K562 (cell line): ENCODE measurements around the gene DBNDD1. TPM values are rescaled to one million over a fixed set of nuclear protein-coding genes. Genes with fewer than 3 reads are reported as not detected.

Source experiments
- ATAC-seq: fragments of 200-7000 bp; cut with Tn5 transposase; 3 replicates; pipeline ENCODE4 v1.9.1; 2020; ENCODE audit warnings: moderate library complexity
- BruUV-seq: library from RNA; stranded (reverse); fragments of 400-500 nt; replicated peaks from 2 replicates; lab custom pipeline; 2021; lab: Mats Ljungman, UMichigan
- CTCF ChIA-PET: fragments of 300-600 bp; formaldehyde crosslinking; extraction: SDS; loops from one replicate; lab custom pipeline; 2021; ENCODE audit warnings: low intra/inter-chr PET ratio; lab: Yijun Ruan, JAX
- POLR2A ChIA-PET: fragments of 300-600, 350-650 bp; sonication (Branson Sonifier 250); formaldehyde crosslinking; extraction: SDS; loops from one replicate; lab custom pipeline; 2021; ENCODE audit warnings: antibody characterized with exemption, inconsistent platforms; lab: Yijun Ruan, JAX
- DNase-seq, 4 experiments: peaks; one replicate each; pipeline versions ENCODE4 v3.0.0 to v3.0.0-alpha.2; 2011 to 2018; ENCODE audit warnings: low spot score in 3 of 4, mixed read lengths in 3 of 4; ENCODE audit errors: extremely low read depth in 1 of 4
- FAIRE-seq: peaks from 2 replicates; lab custom pipeline; 2011; peaks lifted over from hg19 to GRCh38; lab: Jason Lieb, UNC
- H2AFZ ChIP-seq: 2 replicates; pipeline ENCODE4 v1.6.0; 2011; ENCODE audit warnings: low read depth, low read length, control low read depth, inconsistent platforms
- H3K27ac ChIP-seq: fragments of 200-600 bp; 3 replicates; pipeline ENCODE4 v1.8.0; 2011; ENCODE audit warnings: low read depth, mild to moderate bottlenecking, control low read depth, inconsistent platforms, low read length, moderate library complexity, mixed read lengths; ENCODE audit errors: extremely low read depth
- H3K27me3 ChIP-seq, 2 experiments: fragments of 300-600 bp in 1 of 2; 2 replicates in 1 of 2; 3 replicates in 1 of 2; pipeline versions ENCODE4 v1.6.0 to v1.8.0; 2011; ENCODE audit warnings: inconsistent platforms in 2 of 2, low read length in 2 of 2, mild to moderate bottlenecking in 1 of 2, mixed read lengths in 1 of 2, moderate library complexity in 1 of 2; ENCODE audit not compliant: control insufficient read depth in 2 of 2, insufficient read depth in 2 of 2
- H3K36me3 ChIP-seq: fragments of 300-600 bp; 3 replicates; pipeline ENCODE4 v1.8.0; 2011; ENCODE audit warnings: mild to moderate bottlenecking, low read length, inconsistent platforms; ENCODE audit not compliant: control insufficient read depth, insufficient read depth
- H3K4me1 ChIP-seq, 2 experiments: fragments of 200-600 bp in 1 of 2; replicated peaks in 1 of 2; 2 replicates in 1 of 2; 3 replicates in 1 of 2; pipeline versions ENCODE4 v1.5.1 to v1.8.0; 2011; ENCODE audit warnings: inconsistent platforms in 2 of 2, low read length in 2 of 2, mild to moderate bottlenecking in 1 of 2, mixed read lengths in 1 of 2, moderate library complexity in 1 of 2; ENCODE audit not compliant: control insufficient read depth in 2 of 2, insufficient read depth in 2 of 2
- H3K4me2 ChIP-seq: 2 replicates; pipeline ENCODE4 v1.6.1; 2011; ENCODE audit warnings: low read length, control low read depth, inconsistent platforms, mixed read lengths; ENCODE audit not compliant: insufficient read depth
- H3K4me3 ChIP-seq: fragments of 200-600 bp; sonication (generic), shearing (Covaris generic); 2 replicates; pipeline ENCODE4 v1.5.1; 2016; ENCODE audit warnings: control low read depth, inconsistent platforms
- H3K79me2 ChIP-seq: fragments of 200-600 bp; 3 replicates; pipeline ENCODE4 v1.8.0; 2011; ENCODE audit warnings: low read length, inconsistent platforms; ENCODE audit not compliant: control insufficient read depth, insufficient read depth
- H3K9ac ChIP-seq, 2 experiments: 2 replicates each; pipeline versions ENCODE4 v1.6.0 to v1.6.1; 2011; ENCODE audit warnings: low read depth in 2 of 2, low read length in 2 of 2, control low read depth in 1 of 2, inconsistent platforms in 1 of 2, mild to moderate bottlenecking in 1 of 2, mixed read lengths in 1 of 2; ENCODE audit not compliant: insufficient read depth in 1 of 2
- H3K9me1 ChIP-seq: one replicate; pipeline ENCODE4 v1.6.0; 2011; ENCODE audit warnings: inconsistent platforms, mild to moderate bottlenecking, low read length, moderate library complexity; ENCODE audit not compliant: control insufficient read depth, insufficient read depth
- H3K9me3 ChIP-seq: replicated peaks from 2 replicates; pipeline ENCODE4 v1.5.1; 2011; ENCODE audit warnings: low read depth, low read length, inconsistent platforms; ENCODE audit not compliant: control insufficient read depth, insufficient read depth
- H4K20me1 ChIP-seq: replicated peaks from 2 replicates; pipeline ENCODE4 v1.6.1; 2011; ENCODE audit warnings: low read length, inconsistent platforms, mixed read lengths; ENCODE audit not compliant: control insufficient read depth, insufficient read depth
- AFF1 ChIP-seq, 2 experiments: fragments of 450-650 bp; IDR thresholded peaks; 2 replicates each; pipeline ENCODE4 v1.6.1; 2018; ENCODE audit warnings: mild to moderate bottlenecking in 2 of 2, low read depth in 1 of 2; ENCODE audit not compliant: partially characterized antibody in 2 of 2
- HDGF ChIP-seq: fragments of 450-650 bp; IDR thresholded peaks from 2 replicates; pipeline ENCODE4 v1.6.1; 2016
- MGA ChIP-seq: fragments of 450-650 bp; IDR thresholded peaks from 2 replicates; pipeline ENCODE4 v1.6.1; 2016; ENCODE audit warnings: mild to moderate bottlenecking, moderate library complexity
- TBL1XR1 ChIP-seq, 2 experiments: IDR thresholded peaks; 2 replicates each; pipeline ENCODE4 v1.6.1; 2012; ENCODE audit warnings: improper control_type of control experiment in 2 of 2, low read length in 2 of 2, mild to moderate bottlenecking in 1 of 2
- WGBS: fragments of 100-300 bp; shearing (Covaris generic); methylation state at CpG from one replicate; pipeline ENCODE4 v1.1.6; 2016; ENCODE audit warnings: low coverage, mixed read lengths; ENCODE audit not compliant: insufficient coverage; ENCODE audit errors: missing lambda C conversion rate; 5-methylcytosine and 5-hydroxymethylcytosine counted together
- in situ Hi-C: fragments of 300-500 bp; cut with MboI; formaldehyde crosslinking; loops from 4 replicates; pipeline ENCODE4 v1.15.0; 2018; ENCODE audit warnings: inconsistent platforms, mixed read lengths
- intact Hi-C: fragments of 100-400 bp; cut with micrococcal nuclease; formaldehyde crosslinking; loops from 2 replicates; pipeline ENCODE4 v1.14.2; 2022
- polyA plus RNA-seq, 8 experiments: library from polyadenylated mRNA; depleted of rRNA in 4 of 8; stranded (reverse) in 5 of 8; unstranded in 3 of 8; fragments of >200 nt; fragmentation: Nextera tagmentation in 2 of 8; fragmentation: Illumina TruSeq in 1 of 8; extraction: Ambion mirVana in 2 of 8; extraction: Trizol in 1 of 8; gene quantifications; 2 replicates each; pipeline versions ENCODE4 v1.2.1 to v1.2.3, GENCODE V29; 2011 to 2014; ENCODE audit warnings: inconsistent platforms in 1 of 8, missing spikeins in 1 of 8
- total RNA-seq, 7 experiments: library from RNA; depleted of rRNA in 6 of 7; stranded (reverse); fragments of >200 nt in 6 of 7; fragmentation: Illumina TruSeq in 2 of 7; extraction: Trizol in 2 of 7; gene quantifications; 2 replicates each; pipeline versions ENCODE4 v1.2.1 to v1.2.3, GENCODE V29; 2011 to 2021; ENCODE audit warnings: low replicate concordance in 1 of 7

The DBNDD1 gene
- total and polyA plus RNA-seq, 9 of the 15 experiments (the other 6 are each of a cell fraction or from before 2014, with no cell fraction given): 0.55 to 13.0 (median 5.8) TPM

GRCh38 chr16:89971495-89972243 is 47.6 kb downstream of the DBNDD1 start:
- no peaks in the 10 kb centered on the region for H3K9me3 ChIP-seq
- H4K20me1 ChIP-seq: peaks cover 8% of the 10 kb centered on the region; the same call in 1 of the 2 replicates
- peaks cover 41% of the 10 kb centered on the region; the same call in 2 of the 3 replicates for H3K36me3 ChIP-seq
- ATAC-seq: peak; percentile 62
- peak overlapping the region; percentile 94 for H3K4me2 ChIP-seq
- FAIRE-seq: peak; percentile 42
- DNase-seq: peak in 2 of 4 experiments; percentile 44 to 60
- H3K27me3 ChIP-seq: no peaks in the 10 kb centered on the region
- peaks cover 23 to 30% of the 10 kb centered on the region in 2 experiments; a peak in 4 of 5 replicates for H3K4me1 ChIP-seq
- peak overlapping the region; percentile 93 for H3K4me3 ChIP-seq
- BruUV-seq: TSS peak; percentile 82
- H3K27ac ChIP-seq: peak overlapping the region; percentile 99
- H3K79me2 ChIP-seq: peaks cover 70% of the 10 kb centered on the region
- 2% methylated on average over 41 of the region's 42 CpGs for WGBS
- in situ Hi-C loops (no loop called here), intact Hi-C loops (loop anchor here (10.0 kb wide), 1 partner anchor 47 kb away; the partner anchor contains the start of gene TUBB3)
- no peaks in the 10 kb centered on the region for H3K9me1 ChIP-seq
- ChIA-PET POLR2A (interaction anchor here (0.6 to 2.5 kb wide), 7 partner anchors 10 to 77 kb away, joined by 3 to 17 read pairs (median 3); no protein-coding TSS in a partner anchor), CTCF (no interaction called here)
- H3K9ac ChIP-seq: peak overlapping the region; percentile 95 to 99
- peak overlapping the region; percentile 98 for H2AFZ ChIP-seq
- TF ChIP-seq AFF1 (IDR thresholded peaks at IDR 0.05; ENCODE audit: low read depth in 1 of 2, partially characterized antibody in 2 of 2): peak in 1 of 2 experiments; percentile 41
- peak; percentile 87 for TF ChIP-seq MGA
- TF ChIP-seq TBL1XR1 (IDR thresholded peaks at IDR 0.05; ENCODE audit: low read length in 2 of 2): no peak
- TF ChIP-seq HDGF: 0 out of 2 replicates have a peak, but pooled peaks have one; percentile 23
